ENCODE data around the gene TTYH1.
"Not testable (repeated sequence)": the region's sequence is repeated elsewhere in the genome, so short reads cannot be mapped to it uniquely, and the experiment has no call there.

The TTYH1 gene

GRCh38 chr19:54415208-54415900 is at the start of gene TTYH1:
TSS of gene TTYH1 (plus strand) at chr19:54415464. CDS start at chr19:54415553, 89 bp downstream.
- in situ Hi-C loops (cut with MboI; ENCODE audit: low sequenced_read_pairs) = no loop called here

GRCh38 chr19:54365798-54366197 is 49.5 kb upstream of the TTYH1 start:
- in situ Hi-C loops (cut with MboI; ENCODE audit: low sequenced_read_pairs) = not testable (repeated sequence)

DNA sequence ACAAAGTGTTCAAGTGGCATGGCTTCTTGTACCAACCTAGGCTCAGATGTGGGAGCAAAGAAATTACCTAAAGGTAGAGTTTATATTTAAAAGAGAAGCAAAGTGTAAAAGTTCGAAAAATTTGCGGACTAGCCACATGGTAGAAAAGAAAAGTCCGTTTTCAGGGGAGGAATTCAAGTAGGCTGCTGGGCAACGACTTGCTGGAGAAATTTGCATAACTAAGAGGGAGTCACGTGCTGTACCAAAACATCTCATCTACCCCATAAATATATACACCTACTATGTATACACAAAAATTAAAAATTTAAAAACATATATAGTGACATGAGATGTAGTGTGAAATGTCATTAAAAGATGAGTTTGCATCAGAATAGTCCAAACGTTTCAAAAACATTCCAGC is 48.5 kb upstream of the TTYH1 start:
- in situ Hi-C loops (cut with MboI; ENCODE audit: low sequenced_read_pairs) = no loop called here

GRCh38 chr19:54369082-54369687 is 46.1 kb upstream of the TTYH1 start:
- in situ Hi-C loops (cut with MboI; ENCODE audit: low sequenced_read_pairs) = no loop called here

DNA sequence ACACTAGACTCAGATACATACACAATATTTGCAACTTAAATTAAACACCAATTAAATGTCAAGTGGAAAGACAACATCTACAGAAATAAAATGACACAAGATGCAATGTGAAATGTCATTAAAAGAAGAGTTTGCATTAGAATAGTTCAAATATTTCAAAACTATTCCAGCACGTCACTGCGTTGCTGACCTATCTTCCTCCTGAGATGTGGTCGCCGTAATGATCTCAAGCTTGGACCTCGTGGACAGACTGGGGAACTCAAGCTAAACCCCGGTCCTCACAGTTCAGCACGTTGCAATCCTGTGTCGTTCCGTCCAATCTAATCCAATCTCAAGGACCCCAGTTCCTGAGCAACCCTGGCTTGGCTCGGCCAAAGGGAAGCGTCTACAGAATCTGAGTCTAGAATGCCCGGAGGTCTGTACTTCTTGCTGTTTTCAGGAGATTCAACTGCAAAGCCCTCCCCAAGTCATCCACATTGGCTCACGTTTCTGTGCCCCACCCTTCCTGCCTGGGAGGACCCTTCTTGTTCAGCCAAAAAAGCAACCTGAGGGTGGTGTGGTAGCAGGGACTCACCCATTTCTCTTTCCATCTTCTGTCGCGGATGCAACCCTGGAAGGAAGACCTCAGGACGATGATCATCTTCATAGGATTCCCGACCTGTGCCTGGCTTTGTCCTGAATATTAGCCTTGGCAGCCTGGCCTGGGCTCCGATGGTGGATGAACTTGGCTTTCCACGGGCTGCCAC is 45.4 kb upstream of the TTYH1 start:
- in situ Hi-C loops (cut with MboI; ENCODE audit: low sequenced_read_pairs) = not testable (repeated sequence)

DNA sequence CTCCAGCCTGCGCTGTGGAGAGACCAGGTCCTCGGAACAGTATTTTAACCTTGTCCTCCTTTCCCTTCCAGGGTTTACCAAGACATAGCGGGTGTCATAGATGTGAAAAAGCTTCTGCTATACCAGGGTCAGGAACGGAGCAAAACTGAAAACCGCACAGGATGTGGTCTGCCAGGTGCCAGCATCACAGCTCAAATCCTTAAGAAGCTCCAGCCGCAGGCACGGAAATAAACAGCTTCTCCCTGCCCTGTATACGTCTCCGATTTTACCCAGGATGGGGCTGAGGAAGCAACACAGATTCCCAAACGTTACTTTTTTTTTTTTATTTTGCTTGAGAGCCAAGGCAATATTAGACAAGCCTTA is 44.8 kb upstream of the TTYH1 start:
- in situ Hi-C loops (cut with MboI; ENCODE audit: low sequenced_read_pairs) = not testable (repeated sequence)

DNA sequence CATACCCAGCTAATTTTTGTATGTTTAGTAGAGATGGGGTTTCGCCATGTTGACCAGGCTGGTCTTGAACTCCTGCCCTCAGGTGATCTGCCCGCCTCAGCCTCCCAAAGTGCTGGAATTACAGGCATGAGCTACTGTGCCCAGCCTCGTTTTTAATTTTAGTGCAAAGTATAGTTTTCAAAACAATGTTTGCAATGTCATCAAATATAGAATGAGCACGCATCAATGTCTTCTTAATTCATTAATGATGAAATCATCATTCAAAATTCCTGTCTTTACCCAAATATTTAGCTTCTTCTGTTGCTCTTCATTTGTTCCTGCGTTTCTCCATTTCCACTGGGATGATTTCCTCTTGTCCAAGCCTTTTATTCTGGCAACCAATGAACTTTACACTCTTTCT is 43.8 kb upstream of the TTYH1 start:
- in situ Hi-C loops (cut with MboI; ENCODE audit: low sequenced_read_pairs) = not testable (repeated sequence)

- in situ Hi-C loops (cut with MboI; ENCODE audit: low sequenced_read_pairs) = no loop called here
These were observed 41.3 kb upstream of the TTYH1 start for GRCh38 chr19:54373781-54374631.

GRCh38 chr19:54375181-54375938 is 39.9 kb upstream of the TTYH1 start:
- in situ Hi-C loops (cut with MboI; ENCODE audit: low sequenced_read_pairs) = not testable (repeated sequence)

- in situ Hi-C loops (cut with MboI; ENCODE audit: low sequenced_read_pairs) = no loop called here
These were observed 38.5 kb upstream of the TTYH1 start for GRCh38 chr19:54376610-54377285.

DNA sequence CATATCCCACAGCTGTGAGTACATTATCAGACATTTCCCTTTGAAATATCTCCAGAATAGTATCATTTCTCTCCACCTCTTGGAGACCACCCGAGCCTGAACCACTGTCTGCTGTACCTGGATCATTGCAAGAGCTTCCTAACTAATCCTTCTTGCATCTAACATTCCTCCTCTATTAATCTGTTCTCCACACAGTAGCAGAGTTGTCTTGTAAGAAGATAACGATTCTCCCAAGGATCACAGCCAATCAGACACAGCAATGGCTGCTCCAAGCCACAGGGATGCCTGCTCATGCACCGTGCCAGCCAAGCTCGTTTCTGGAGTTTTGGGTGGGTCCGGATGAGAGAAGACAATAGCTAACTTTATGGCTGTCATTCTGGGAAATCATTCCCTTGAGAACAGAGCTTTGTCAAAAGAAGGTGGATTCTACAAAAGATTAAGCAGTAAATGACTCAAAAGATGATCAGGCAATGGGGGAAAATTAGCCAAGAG is 36.0 kb upstream of the TTYH1 start:
- in situ Hi-C loops (cut with MboI; ENCODE audit: low sequenced_read_pairs) = no loop called here

DNA sequence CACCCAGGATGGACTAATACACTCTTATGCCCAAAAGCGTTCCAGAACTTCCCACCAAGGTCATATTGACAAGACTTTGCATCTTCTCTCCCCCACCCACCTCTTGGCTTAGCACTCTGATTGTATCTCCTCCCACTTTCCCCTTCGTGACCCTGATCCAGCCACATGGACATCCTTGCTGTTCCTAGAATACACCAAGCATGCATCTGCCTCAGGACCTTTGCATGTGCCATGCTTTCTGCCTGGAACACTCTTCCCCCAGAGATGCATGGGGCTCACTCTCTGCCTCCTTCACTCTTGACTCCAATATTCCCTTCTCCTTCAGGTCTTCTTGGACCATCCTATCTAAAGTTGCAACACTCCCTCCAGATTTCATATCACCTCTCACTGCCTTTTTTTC is 34.4 kb upstream of the TTYH1 start:
- in situ Hi-C loops (cut with MboI; ENCODE audit: low sequenced_read_pairs) = no loop called here

GRCh38 chr19:54382041-54382440 is 33.2 kb upstream of the TTYH1 start:
- in situ Hi-C loops (cut with MboI; ENCODE audit: low sequenced_read_pairs) = not testable (repeated sequence)

GRCh38 chr19:54383330-54383729 is 31.9 kb upstream of the TTYH1 start:
- in situ Hi-C loops (cut with MboI; ENCODE audit: low sequenced_read_pairs) = no loop called here

DNA sequence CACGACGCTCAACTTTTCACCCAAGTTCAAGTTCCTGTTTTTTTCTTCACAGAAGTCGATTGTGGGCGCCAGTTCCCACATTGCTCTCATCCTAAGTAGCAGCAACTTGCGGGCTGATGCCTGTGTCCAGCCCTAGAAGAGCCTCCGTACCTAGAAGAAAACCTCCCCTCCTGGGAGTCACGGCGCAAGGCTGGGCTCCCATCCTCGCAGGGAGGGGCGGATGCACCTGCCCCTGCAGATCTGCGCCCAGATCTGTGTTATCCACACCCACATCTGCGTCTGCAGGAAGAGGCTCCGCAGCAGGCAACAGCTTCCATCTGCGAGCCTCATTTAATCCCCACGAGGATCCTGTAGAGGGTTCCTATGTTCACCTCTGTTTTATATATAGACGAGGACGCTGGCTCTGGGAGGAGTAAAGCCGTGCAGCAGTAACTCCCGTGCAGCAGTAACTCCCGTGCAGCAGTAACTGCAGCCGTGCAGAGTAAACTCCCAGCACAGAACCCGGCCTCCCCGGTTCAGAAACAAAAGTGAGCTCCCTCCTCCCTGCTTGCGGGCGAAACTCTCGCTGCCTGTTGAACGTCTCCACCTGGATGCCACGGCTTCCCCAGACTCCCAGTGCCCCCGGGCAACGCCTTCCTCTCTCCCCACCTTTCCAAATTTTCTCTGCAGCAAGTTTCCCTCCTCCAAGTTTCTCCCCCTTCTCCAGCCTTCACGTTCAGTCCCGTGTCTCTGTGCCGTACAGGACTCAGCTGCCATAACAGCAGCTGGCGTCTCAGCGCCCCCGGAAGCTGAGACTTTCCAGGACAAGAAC is 27.1 kb upstream of the TTYH1 start:
- in situ Hi-C loops (cut with MboI; ENCODE audit: low sequenced_read_pairs) = no loop called here

DNA sequence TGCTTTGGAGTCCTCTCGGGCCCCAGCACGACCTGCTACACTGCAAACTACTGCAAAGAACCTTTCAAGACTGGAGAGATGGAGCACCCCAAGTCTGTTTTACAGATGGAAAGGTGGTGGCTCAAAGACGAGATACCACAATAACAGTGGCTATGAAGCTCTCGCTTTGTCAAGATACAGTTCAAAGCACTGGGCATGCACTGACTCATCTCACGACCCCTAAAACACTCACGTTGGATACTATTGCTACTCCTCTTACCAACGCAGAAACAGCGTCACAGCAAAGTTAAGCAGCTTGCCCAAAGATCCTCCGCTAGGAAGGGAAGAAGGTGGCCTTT is 26.5 kb upstream of the TTYH1 start:
- in situ Hi-C loops (cut with MboI; ENCODE audit: low sequenced_read_pairs) = no loop called here

- in situ Hi-C loops (cut with MboI; ENCODE audit: low sequenced_read_pairs) = no loop called here
These were observed 25.7 kb upstream of the TTYH1 start for GRCh38 chr19:54389553-54389952.

GRCh38 chr19:54390942-54391577 is 24.2 kb upstream of the TTYH1 start:
- in situ Hi-C loops (cut with MboI; ENCODE audit: low sequenced_read_pairs) = no loop called here
